OCI-LY3 (cell line): ENCODE measurements around the gene BICD1.

Experiments used
- EZH2phosphoT487 ChIP-seq: fragments of 200-600 bp; shearing (Covaris generic); IDR thresholded peaks from 2 replicates; pipeline ENCODE4 v1.6.1; 2018; ENCODE audit warnings: antibody characterized with exemption, mixed run types, low read depth
- TF ChIP-seq, protein P1 (sequence below): fragments of 200-600, 300-600 bp; sonication (generic); IDR thresholded peaks from 2 replicates; pipeline ENCODE4 v1.5.1; 2014; ENCODE audit warnings: antibody characterized with exemption, low read length, low read depth

DNA sequence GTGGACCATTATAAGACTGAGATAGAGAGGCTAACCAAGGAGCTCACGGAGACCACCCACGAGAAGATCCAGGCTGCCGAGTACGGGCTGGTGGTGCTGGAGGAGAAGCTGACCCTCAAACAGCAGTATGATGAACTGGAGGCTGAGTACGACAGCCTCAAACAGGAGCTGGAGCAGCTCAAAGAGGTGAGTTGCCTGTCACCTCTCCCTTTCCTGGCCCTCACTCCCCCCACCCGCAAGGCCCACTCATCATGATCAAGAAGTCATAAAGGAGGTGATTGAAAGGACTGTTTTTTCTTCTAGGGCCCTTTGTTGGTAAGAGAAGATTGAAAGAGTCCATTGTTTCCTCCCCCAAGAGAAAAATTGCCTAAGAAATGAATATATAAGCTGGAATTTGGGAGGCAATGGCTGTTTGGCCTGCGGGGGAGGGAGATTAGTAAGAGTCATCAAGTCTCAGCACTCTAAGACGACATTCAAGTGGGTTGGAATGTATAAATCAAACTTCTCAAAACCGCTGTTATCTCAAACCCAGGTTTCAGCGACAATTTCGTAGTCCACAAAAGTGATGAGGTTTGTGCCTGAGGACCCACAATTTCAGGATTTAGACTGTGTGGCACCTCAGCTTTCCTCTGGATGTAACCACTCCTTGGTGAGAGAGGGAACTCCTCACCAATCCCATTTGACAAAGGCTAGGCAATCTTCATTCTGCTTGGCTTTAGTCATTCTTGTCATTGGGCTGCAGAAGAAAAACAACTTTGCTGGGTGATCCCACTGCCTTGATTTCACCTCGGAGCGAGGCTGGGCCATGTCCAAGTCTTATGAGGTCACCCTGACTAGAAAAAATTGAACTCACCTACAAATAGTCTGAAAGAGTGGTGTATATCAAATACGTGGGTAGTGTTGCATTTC lies 966 bp downstream of the BICD1 start:
- TF ChIP-seq, protein P1, sequence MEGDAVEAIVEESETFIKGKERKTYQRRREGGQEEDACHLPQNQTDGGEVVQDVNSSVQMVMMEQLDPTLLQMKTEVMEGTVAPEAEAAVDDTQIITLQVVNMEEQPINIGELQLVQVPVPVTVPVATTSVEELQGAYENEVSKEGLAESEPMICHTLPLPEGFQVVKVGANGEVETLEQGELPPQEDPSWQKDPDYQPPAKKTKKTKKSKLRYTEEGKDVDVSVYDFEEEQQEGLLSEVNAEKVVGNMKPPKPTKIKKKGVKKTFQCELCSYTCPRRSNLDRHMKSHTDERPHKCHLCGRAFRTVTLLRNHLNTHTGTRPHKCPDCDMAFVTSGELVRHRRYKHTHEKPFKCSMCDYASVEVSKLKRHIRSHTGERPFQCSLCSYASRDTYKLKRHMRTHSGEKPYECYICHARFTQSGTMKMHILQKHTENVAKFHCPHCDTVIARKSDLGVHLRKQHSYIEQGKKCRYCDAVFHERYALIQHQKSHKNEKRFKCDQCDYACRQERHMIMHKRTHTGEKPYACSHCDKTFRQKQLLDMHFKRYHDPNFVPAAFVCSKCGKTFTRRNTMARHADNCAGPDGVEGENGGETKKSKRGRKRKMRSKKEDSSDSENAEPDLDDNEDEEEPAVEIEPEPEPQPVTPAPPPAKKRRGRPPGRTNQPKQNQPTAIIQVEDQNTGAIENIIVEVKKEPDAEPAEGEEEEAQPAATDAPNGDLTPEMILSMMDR: no peak
- no peak for TF ChIP-seq EZH2phosphoT487
